Prostate gland (tissue), 2 donors: ENCODE measurements around the gene STIM1. TPM values are rescaled to one million over a fixed set of nuclear protein-coding genes. Genes with fewer than 3 reads are reported as not detected.

Source experiments
- DNase-seq: peaks from one replicate; pipeline ENCODE4 v3.0.0-alpha.2; 2019; ENCODE audit warnings: low spot score
- H3K27ac ChIP-seq, 2 donors: fragments of 200-600 bp; sonication (generic); 2 replicates each; pipeline ENCODE4 v1.5.1; 2017 to 2019
- H3K27me3 ChIP-seq: fragments of 200-600 bp; sonication (generic); replicated peaks from 2 replicates; pipeline ENCODE4 v1.5.1; 2019; ENCODE audit not compliant: insufficient read depth
- H3K36me3 ChIP-seq, 2 donors: fragments of 200-600 bp; sonication (generic); 1 replicate in 1 of 2; 2 replicates in 1 of 2; pipeline versions ENCODE4 v1.5.1 to v1.8.1; 2017 to 2019
- H3K4me1 ChIP-seq: fragments of 200-600 bp; sonication (generic); replicated peaks from 2 replicates; pipeline ENCODE4 v1.5.1; 2019
- H3K4me3 ChIP-seq, 2 donors: fragments of 200-600 bp; sonication (generic); 2 replicates each; pipeline ENCODE4 v1.5.1; 2017 to 2019
- H3K9me3 ChIP-seq: fragments of 200-600 bp; sonication (generic); 2 replicates; pipeline ENCODE4 v1.5.1; 2017
- POLR2A ChIP-seq: fragments of 450-650 bp; IDR thresholded peaks from one replicate; pipeline ENCODE4 v1.6.1; 2016; ENCODE audit warnings: antibody characterized with exemption, mild to moderate bottlenecking
- POLR2AphosphoS5 ChIP-seq: sonication (generic); formaldehyde crosslinking; IDR thresholded peaks from one replicate; pipeline ENCODE4 v1.6.1; 2017; ENCODE audit warnings: antibody characterized with exemption
- WGBS: methylation state at CpG from one replicate; pipeline ENCODE4 v1.1.5; 2018; 5-methylcytosine and 5-hydroxymethylcytosine counted together
- intact Hi-C: fragments of 100-400 bp; cut with DNase I; formaldehyde crosslinking; loops from one replicate; pipeline ENCODE4 v1.14.2; 2022
- total RNA-seq, 2 donors: library from RNA; depleted of rRNA; stranded (reverse); fragments of >200 nt; gene quantifications; one replicate each; pipeline ENCODE4 v1.1.0, GENCODE V29; 2016
- TF ChIP-seq, protein P1 (sequence below), 4 experiments: fragments of 200-600 bp in 2 of 4; fragments of 450-650 bp in 2 of 4; sonication (generic) in 2 of 4; IDR thresholded peaks; 1 replicate in 3 of 4; 2 replicates in 1 of 4; pipeline ENCODE4 v1.5.1; 2016 to 2019; ENCODE audit warnings: antibody characterized with exemption in 4 of 4, mild to moderate bottlenecking in 2 of 4, moderate library complexity in 2 of 4

STIM1 gene
- total RNA-seq, 2 donors from 2014 or later = 34.1 to 65.0 TPM

- Histone ChIP-seq H3K4me1 (no peaks in the 10 kb centered on the region), H3K27me3 (no peaks in the 10 kb centered on the region), H3K27ac (no peak overlapping the region), H3K4me3 (no peak overlapping the region), H3K9me3 (no peaks in the 10 kb centered on the region), H3K36me3 (no peaks in the 10 kb centered on the region)
- no peak for DNase-seq
- intact Hi-C loops = no loop called here
- 93% methylated on average over 5 of the region's 5 CpGs for WGBS
- TF ChIP-seq POLR2AphosphoS5 (no peak), POLR2A (no peak)
- TF ChIP-seq, protein P1, sequence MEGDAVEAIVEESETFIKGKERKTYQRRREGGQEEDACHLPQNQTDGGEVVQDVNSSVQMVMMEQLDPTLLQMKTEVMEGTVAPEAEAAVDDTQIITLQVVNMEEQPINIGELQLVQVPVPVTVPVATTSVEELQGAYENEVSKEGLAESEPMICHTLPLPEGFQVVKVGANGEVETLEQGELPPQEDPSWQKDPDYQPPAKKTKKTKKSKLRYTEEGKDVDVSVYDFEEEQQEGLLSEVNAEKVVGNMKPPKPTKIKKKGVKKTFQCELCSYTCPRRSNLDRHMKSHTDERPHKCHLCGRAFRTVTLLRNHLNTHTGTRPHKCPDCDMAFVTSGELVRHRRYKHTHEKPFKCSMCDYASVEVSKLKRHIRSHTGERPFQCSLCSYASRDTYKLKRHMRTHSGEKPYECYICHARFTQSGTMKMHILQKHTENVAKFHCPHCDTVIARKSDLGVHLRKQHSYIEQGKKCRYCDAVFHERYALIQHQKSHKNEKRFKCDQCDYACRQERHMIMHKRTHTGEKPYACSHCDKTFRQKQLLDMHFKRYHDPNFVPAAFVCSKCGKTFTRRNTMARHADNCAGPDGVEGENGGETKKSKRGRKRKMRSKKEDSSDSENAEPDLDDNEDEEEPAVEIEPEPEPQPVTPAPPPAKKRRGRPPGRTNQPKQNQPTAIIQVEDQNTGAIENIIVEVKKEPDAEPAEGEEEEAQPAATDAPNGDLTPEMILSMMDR (IDR thresholded peaks at IDR 0.05) = no peak
These were observed 167.2 kb downstream of the STIM1 start for GRCh38 chr11:4022669-4023068.

GRCh38 chr11:4025248-4025966 lies 169.9 kb downstream of the STIM1 start:
- no peaks in the 10 kb centered on the region for H3K36me3 ChIP-seq
- H3K27me3 ChIP-seq = no peaks in the 10 kb centered on the region
- WGBS = 20% methylated on average over 3 of the region's 3 CpGs
- no peaks in the 10 kb centered on the region for H3K4me1 ChIP-seq
- H3K9me3 ChIP-seq = no peaks in the 10 kb centered on the region
- TF ChIP-seq POLR2AphosphoS5 (no peak), POLR2A (no peak)
- TF ChIP-seq, protein P1 (IDR thresholded peaks at IDR 0.05) = no peak
- peak overlapping the region; percentile 19 to 20 for H3K27ac ChIP-seq
- no peak overlapping the region for H3K4me3 ChIP-seq
- intact Hi-C loops = loop anchor here (5.0 kb wide), 1 partner anchor 78 kb away; no protein-coding TSS in a partner anchor
- DNase-seq = no peak

DNA sequence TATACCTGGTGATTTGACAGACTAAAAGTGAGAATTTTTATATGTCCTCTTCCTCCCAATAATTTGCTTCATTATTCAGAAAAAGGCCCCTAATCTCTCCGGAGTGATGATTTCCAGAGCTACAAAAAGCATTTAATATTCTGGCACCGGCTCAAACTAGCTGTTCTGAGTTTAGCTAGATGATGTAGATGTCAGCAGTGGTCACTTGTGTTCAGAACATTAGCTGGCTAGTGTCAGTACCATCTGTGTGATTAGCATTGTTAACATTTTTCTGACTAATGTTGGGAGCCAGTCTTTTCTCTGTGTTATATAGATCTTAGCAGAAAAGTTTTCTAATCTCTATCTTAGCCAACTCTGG lies 170.5 kb downstream of the STIM1 start:
- H3K36me3 ChIP-seq = no peaks in the 10 kb centered on the region
- H3K4me1 ChIP-seq = no peaks in the 10 kb centered on the region
- peak overlapping the region in 1 of 2 donors; percentile 19 for H3K27ac ChIP-seq
- no peak overlapping the region for H3K4me3 ChIP-seq
- H3K9me3 ChIP-seq = no peaks in the 10 kb centered on the region
- TF ChIP-seq, protein P1 (IDR thresholded peaks at IDR 0.05) = no peak
- no peaks in the 10 kb centered on the region for H3K27me3 ChIP-seq
- no peak for DNase-seq
- WGBS = 32% methylated on average over 2 of the region's 2 CpGs
- intact Hi-C loops = loop anchor here (5.0 kb wide), 1 partner anchor 79 kb away; no protein-coding TSS in a partner anchor

DNA sequence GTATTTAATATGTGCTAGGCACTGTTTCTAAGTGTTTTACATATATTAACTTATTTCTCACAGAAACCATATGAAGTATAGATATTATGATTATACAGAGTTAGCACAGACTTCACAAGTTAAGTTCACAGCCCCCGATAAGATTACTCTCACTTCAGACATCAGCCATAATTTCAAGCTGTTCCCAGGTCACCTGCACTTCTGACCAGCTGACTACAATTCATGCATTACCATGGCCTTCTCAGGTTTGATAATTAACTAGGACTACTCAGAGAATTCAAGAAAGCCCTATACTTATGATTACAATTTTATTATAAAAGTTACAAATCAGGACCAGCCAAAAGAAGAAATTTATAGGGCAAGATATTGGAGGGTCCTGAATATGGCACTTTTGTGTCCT lies 170.9 kb downstream of the STIM1 start:
- H3K27me3 ChIP-seq = no peaks in the 10 kb centered on the region
- no peaks in the 10 kb centered on the region for H3K36me3 ChIP-seq
- peak overlapping the region in 1 of 2 donors; percentile 19 for H3K27ac ChIP-seq
- WGBS = 72% methylated on average over 1 of the region's 1 CpG
- TF ChIP-seq POLR2A = no peak
- TF ChIP-seq, protein P1 (IDR thresholded peaks at IDR 0.05) = no peak
- TF ChIP-seq POLR2AphosphoS5 = no peak
- no peak for DNase-seq
- intact Hi-C loops = loop anchor here (5.0 kb wide), 1 partner anchor 79 kb away; no protein-coding TSS in a partner anchor
- H3K9me3 ChIP-seq = no peaks in the 10 kb centered on the region
- H3K4me3 ChIP-seq = no peak overlapping the region
- H3K4me1 ChIP-seq = no peaks in the 10 kb centered on the region

GRCh38 chr11:4027746-4028145 lies 172.3 kb downstream of the STIM1 start:
- WGBS = 69% methylated on average over 1 of the region's 1 CpG
- Histone ChIP-seq H3K4me3 (no peak overlapping the region), H3K4me1 (no peaks in the 10 kb centered on the region), H3K36me3 (no peaks in the 10 kb centered on the region), H3K9me3 (no peaks in the 10 kb centered on the region), H3K27ac (no peak overlapping the region), H3K27me3 (no peaks in the 10 kb centered on the region)
- no peak for DNase-seq
- TF ChIP-seq, protein P1 (IDR thresholded peaks at IDR 0.05) = no peak
- TF ChIP-seq POLR2A (no peak), POLR2AphosphoS5 (no peak)
- intact Hi-C loops = loop anchor here (5.0 kb wide), 1 partner anchor 80 kb away; no protein-coding TSS in a partner anchor
